Fibroblast of lung (primary cell): Measurements from ENCODE around the gene PYGB. TPM values are rescaled to one million over a fixed set of nuclear protein-coding genes. Genes with fewer than 3 reads are reported as not detected.

Source experiments
- DNase-seq, 2 donors: peaks; one replicate each; pipeline versions ENCODE4 v3.0.0 to v3.0.0-alpha.2; 2010; ENCODE audit warnings: low read depth in 2 of 2
- H2AFZ ChIP-seq: 2 replicates; pipeline ENCODE4 v1.5.1; 2012; ENCODE audit warnings: low read length, control low read depth, inconsistent platforms
- H3K27ac ChIP-seq: 2 replicates; pipeline ENCODE4 v1.5.1; 2011; ENCODE audit warnings: low read length, control low read depth; ENCODE audit not compliant: insufficient read depth
- H3K27me3 ChIP-seq: 2 replicates; pipeline ENCODE4 v1.5.1; 2011; ENCODE audit warnings: mild to moderate bottlenecking, low read length; ENCODE audit not compliant: control insufficient read depth, insufficient read depth
- H3K36me3 ChIP-seq: 2 replicates; pipeline ENCODE4 v1.5.1; 2011; ENCODE audit warnings: low read length; ENCODE audit not compliant: control insufficient read depth, insufficient read depth
- H3K4me1 ChIP-seq: 2 replicates; pipeline ENCODE4 v1.5.1; 2011; ENCODE audit warnings: low read length; ENCODE audit not compliant: control insufficient read depth, insufficient read depth; ENCODE audit errors: extremely low read depth
- H3K4me2 ChIP-seq: 2 replicates; pipeline ENCODE4 v1.5.1; 2011; ENCODE audit warnings: low read length, control low read depth; ENCODE audit not compliant: insufficient read depth; ENCODE audit errors: extremely low read depth
- H3K4me3 ChIP-seq, 4 experiments: fragments of 200-600 bp in 1 of 4; sonication (generic) in 1 of 4; replicated peaks in 1 of 4; 2 replicates each; pipeline ENCODE4 v1.5.1; 2011 to 2016; ENCODE audit warnings: low read length in 4 of 4, low read depth in 3 of 4, mild to moderate bottlenecking in 3 of 4, control low read depth in 2 of 4, inconsistent platforms in 1 of 4, mixed read lengths in 1 of 4; ENCODE audit not compliant: insufficient read depth in 1 of 4; ENCODE audit errors: control extremely low read depth in 1 of 4
- H3K79me2 ChIP-seq: 2 replicates; pipeline ENCODE4 v1.5.1; 2012; ENCODE audit warnings: mild to moderate bottlenecking, low read length, inconsistent platforms; ENCODE audit not compliant: control insufficient read depth, insufficient read depth
- H3K9ac ChIP-seq: 2 replicates; pipeline ENCODE4 v1.5.1; 2011; ENCODE audit warnings: mild to moderate bottlenecking, low read length, control low read depth; ENCODE audit not compliant: insufficient read depth
- H3K9me3 ChIP-seq: 2 replicates; pipeline ENCODE4 v1.5.1; 2012; ENCODE audit warnings: low read depth, low read length; ENCODE audit not compliant: control insufficient read depth, insufficient read depth
- H4K20me1 ChIP-seq: 2 replicates; pipeline ENCODE4 v1.5.1; 2011; ENCODE audit warnings: low read length; ENCODE audit not compliant: control insufficient read depth, insufficient read depth; ENCODE audit errors: extremely low read depth
- EZH2 ChIP-seq: IDR thresholded peaks from 2 replicates; pipeline ENCODE4 v1.5.1; 2012; ENCODE audit warnings: low read length, control low read depth, mild to moderate bottlenecking; ENCODE audit errors: missing control alignments
- polyA plus RNA-seq, 2 donors: library from polyadenylated mRNA; depleted of rRNA in 1 of 2; stranded (reverse) in 1 of 2; unstranded in 1 of 2; fragments of >200 nt; gene quantifications; 2 replicates each; pipeline ENCODE4 v1.2.1, GENCODE V29; 2011 to 2012; ENCODE audit warnings: missing spikeins in 1 of 2
- total RNA-seq: library from RNA; depleted of rRNA; stranded (reverse); fragments of >200 nt; gene quantifications from 2 replicates; pipeline ENCODE4 v1.2.1, GENCODE V29; 2014
- TF ChIP-seq, protein P1 (sequence below), 2 donors: IDR thresholded peaks in 1 of 2; conservative IDR thresholded peaks in 1 of 2; 1 replicate in 1 of 2; 2 replicates in 1 of 2; pipeline ENCODE4 v1.5.1; 2011 to 2012; ENCODE audit warnings: low read length in 2 of 2, control low read depth in 1 of 2, inconsistent platforms in 1 of 2, low read depth in 1 of 2, mild to moderate bottlenecking in 1 of 2

Gene PYGB
- total and polyA plus RNA-seq, 2 donors (not counting 1 experiment from before 2014, with no cell fraction given) = 37.0 to 89.5 TPM

DNA sequence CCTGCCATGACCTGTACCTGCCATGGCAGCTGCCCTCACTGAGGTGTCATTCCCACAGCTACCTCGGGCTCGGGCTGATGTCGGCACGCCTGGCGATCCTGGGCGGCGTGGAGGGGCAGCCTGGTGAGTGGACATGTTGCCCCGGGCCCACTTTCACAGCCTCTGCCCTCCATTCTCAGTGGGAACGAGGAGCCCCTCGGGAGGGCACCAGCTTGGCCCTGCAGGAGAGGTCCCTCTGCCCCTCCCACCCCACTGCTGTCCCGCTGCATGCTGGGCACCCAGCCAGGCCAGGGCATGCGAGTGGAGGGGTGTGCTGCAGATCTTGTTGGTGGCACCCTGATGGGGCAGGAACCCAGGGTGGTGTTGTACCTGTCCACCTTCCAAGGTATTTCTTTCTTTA is 29.4 kb upstream of the PYGB start:
- no peak for TF ChIP-seq EZH2
- TF ChIP-seq, protein P1, sequence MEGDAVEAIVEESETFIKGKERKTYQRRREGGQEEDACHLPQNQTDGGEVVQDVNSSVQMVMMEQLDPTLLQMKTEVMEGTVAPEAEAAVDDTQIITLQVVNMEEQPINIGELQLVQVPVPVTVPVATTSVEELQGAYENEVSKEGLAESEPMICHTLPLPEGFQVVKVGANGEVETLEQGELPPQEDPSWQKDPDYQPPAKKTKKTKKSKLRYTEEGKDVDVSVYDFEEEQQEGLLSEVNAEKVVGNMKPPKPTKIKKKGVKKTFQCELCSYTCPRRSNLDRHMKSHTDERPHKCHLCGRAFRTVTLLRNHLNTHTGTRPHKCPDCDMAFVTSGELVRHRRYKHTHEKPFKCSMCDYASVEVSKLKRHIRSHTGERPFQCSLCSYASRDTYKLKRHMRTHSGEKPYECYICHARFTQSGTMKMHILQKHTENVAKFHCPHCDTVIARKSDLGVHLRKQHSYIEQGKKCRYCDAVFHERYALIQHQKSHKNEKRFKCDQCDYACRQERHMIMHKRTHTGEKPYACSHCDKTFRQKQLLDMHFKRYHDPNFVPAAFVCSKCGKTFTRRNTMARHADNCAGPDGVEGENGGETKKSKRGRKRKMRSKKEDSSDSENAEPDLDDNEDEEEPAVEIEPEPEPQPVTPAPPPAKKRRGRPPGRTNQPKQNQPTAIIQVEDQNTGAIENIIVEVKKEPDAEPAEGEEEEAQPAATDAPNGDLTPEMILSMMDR (conservative IDR thresholded peaks at IDR 0.05 in 1 of 2, IDR thresholded peaks at IDR 0.05 in 1 of 2; ENCODE audit: low read depth in 1 of 2, low read length in 2 of 2) = no peak
- peaks cover 11% of the 10 kb centered on the region for H3K4me1 ChIP-seq
- no peaks in the 10 kb centered on the region for H3K27me3 ChIP-seq
- H4K20me1 ChIP-seq = no peaks in the 10 kb centered on the region
- no peak for DNase-seq
- H3K27ac ChIP-seq = no peak overlapping the region
- no peaks in the 10 kb centered on the region for H3K79me2 ChIP-seq
- H2AFZ ChIP-seq = no peak overlapping the region
- H3K4me2 ChIP-seq = no peak overlapping the region
- H3K36me3 ChIP-seq = peaks cover 3% of the 10 kb centered on the region
- no peak overlapping the region for H3K9ac ChIP-seq
- no peak overlapping the region for H3K4me3 ChIP-seq
- H3K9me3 ChIP-seq = no peaks in the 10 kb centered on the region

DNA sequence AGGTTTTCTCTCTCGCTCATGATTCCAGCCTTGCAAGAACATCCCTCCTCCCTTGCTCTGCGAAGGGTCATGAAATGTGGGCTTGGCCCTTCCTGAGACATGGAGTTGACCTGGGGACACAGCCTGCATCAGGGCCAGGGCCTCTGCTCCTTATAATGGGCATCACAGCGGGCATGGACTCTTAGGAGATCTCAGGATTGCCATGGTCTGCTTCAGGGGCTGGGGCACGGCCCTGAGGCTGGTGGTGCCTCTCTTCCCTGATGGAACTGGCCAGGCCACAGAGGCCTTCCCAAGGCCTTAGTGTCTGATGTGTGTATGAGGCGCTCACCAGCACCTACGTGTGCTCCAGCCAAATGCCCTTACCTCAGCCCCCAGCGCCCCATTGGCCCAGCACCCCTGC is 28.5 kb upstream of the PYGB start:
- H3K36me3 ChIP-seq = peaks cover 5% of the 10 kb centered on the region
- no peak overlapping the region for H2AFZ ChIP-seq

DNA sequence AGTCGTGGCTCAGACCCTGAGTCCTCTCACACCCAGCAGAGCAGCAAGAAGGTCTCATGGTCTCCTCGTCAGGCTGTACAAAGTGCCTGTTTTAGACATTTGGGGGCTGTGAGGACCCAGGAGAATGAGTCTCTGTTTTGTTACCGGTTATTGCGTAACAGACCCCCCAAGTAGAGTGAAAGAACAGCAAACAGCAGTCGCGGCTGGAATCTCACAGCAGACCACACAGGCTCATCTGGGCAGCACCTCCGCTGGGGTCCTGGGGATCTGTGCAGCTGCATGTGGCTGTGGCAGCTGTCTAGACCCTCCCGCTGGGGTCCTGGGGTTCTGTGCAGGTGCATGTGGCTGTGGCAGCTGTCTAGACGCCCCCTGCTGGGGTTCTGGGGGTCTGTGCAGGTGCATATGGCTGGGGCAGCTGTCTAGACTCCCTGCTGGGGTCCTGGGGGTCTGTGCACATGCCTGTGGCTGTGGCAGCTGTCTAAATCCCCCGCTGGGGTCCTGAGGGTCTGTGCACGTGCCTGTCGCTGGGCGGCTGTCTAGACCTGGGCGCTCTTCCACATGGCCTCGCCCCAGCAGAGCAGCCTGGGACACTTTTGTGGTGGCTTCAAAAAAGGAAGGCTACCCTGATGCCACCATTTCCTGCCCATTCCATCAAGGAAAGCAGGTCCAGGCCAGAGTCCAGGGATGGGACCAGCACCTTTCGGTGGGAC is 27.7 kb upstream of the PYGB start:
- no peak for DNase-seq
- Histone ChIP-seq H3K4me2 (no peak overlapping the region), H3K27me3 (no peaks in the 10 kb centered on the region), H3K4me1 (peaks cover 17% of the 10 kb centered on the region), H3K4me3 (no peak overlapping the region), H3K36me3 (peaks cover 5% of the 10 kb centered on the region), H3K9ac (no peak overlapping the region), H3K9me3 (no peaks in the 10 kb centered on the region), H2AFZ (no peak overlapping the region), H3K79me2 (no peaks in the 10 kb centered on the region), H4K20me1 (no peaks in the 10 kb centered on the region), H3K27ac (no peak overlapping the region)
- TF ChIP-seq, protein P1 (conservative IDR thresholded peaks at IDR 0.05 in 1 of 2, IDR thresholded peaks at IDR 0.05 in 1 of 2; ENCODE audit: low read depth in 1 of 2, low read length in 2 of 2) = peak in 1 of 2 donors; percentile 19
- TF ChIP-seq EZH2 = no peak

More for the DNA sequence above, 28.5 kb upstream of the PYGB start:
- H4K20me1 ChIP-seq = no peaks in the 10 kb centered on the region
- no peaks in the 10 kb centered on the region for H3K79me2 ChIP-seq
- no peak for TF ChIP-seq EZH2
- TF ChIP-seq, protein P1 (conservative IDR thresholded peaks at IDR 0.05 in 1 of 2, IDR thresholded peaks at IDR 0.05 in 1 of 2; ENCODE audit: low read depth in 1 of 2, low read length in 2 of 2) = no peak
- no peak overlapping the region for H3K9ac ChIP-seq
- H3K4me1 ChIP-seq = peaks cover 17% of the 10 kb centered on the region
- H3K27me3 ChIP-seq = no peaks in the 10 kb centered on the region
- H3K9me3 ChIP-seq = no peaks in the 10 kb centered on the region
- no peak overlapping the region for H3K4me2 ChIP-seq
- DNase-seq = no peak
- no peak overlapping the region for H3K4me3 ChIP-seq
- H3K27ac ChIP-seq = no peak overlapping the region
